KG1 (cell line): ENCODE data around the gene L3MBTL1.

ENCODE experiments used
- DNase-seq: peaks from one replicate; lab custom pipeline; 2025; lab: John Stamatoyannopoulos, UW

L3MBTL1 gene

DNA sequence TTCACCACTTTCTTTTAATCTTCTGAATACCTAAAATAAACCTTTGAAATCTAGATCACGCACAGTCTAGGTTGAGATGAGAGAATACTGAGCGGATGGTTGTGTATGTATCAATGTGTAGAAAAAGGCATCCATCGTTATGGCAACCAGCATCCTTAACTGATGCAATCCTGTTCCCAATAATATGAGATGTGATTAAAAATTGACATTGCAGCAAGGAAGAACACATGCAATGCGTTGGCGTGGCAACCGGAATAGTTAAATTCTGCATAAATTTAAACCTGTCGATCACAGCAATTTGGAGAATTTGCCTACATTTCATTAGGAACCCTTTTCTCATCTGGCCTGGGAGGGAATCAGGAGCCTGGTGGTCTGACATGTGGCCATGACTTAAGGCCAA, 1.3 kb upstream of the L3MBTL1 start:
- no peak for DNase-seq

- no peak for DNase-seq
Measured at GRCh38 chr20:43508106-43508505, 609 bp downstream of the L3MBTL1 start.

- DNase-seq: no peak
Measured at GRCh38 chr20:43508604-43509040, 1.1 kb downstream of the L3MBTL1 start.

GRCh38 chr20:43511879-43512278, 4.4 kb downstream of the L3MBTL1 start:
- DNase-seq: no peak

GRCh38 chr20:43513372-43513930, 6.0 kb downstream of the L3MBTL1 start:
- DNase-seq: no peak

- peak; percentile 93 for DNase-seq
Measured at GRCh38 chr20:43513931-43514647, 6.6 kb downstream of the L3MBTL1 start.

GRCh38 chr20:43514648-43514999, 7.1 kb downstream of the L3MBTL1 start:
- DNase-seq: no peak

- DNase-seq: no peak
Measured at GRCh38 chr20:43515628-43516027, 8.1 kb downstream of the L3MBTL1 start.

- DNase-seq: no peak
Measured at GRCh38 chr20:43516251-43516824, 8.8 kb downstream of the L3MBTL1 start.

DNA sequence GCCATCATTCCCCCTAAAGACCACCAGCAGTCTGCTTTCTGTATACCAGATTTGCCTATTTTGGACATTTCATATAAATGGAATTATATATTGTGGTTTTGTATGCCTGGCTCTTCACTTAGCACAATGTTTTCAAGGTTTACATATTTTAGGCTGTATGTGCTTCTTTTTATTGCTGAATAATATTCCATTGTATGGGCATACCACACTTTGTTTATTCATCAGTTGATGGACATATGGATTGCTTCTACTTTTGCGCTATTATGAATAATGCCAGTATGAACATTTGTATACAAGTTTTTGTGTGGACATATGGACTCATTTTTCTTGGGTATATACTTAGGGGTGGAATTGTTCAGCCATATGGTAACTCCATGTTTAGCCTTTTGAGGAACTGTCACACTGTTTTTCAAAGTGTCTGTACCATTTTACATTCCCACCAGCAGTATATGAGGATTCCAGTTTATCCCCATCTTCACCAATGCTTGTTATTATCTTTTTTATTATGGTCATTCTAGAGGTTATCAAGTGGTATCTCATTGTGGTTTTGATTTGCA, 12.7 kb downstream of the L3MBTL1 start:
- no peak for DNase-seq

DNA sequence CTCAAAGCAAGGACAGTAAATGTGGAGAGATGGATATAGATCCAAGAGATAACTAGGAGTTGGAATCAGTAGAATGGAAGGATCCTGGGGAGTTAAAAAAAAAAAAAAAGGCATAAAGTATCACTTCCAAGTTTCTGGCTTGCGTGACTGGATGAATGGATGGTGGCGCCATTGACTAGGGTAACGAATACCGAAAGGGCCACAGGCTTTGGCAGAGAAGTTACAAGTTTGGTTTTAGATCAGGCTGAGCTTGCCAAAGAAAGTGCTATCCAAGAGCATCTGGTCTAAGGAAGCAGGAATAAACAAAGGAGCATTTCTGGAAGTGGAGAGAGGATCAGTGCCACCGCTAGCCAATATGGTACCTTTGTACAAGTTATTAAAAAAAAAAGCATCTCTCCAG, 17.5 kb downstream of the L3MBTL1 start:
- no peak for DNase-seq

GRCh38 chr20:43528258-43528875, 20.9 kb downstream of the L3MBTL1 start:
- DNase-seq: no peak

DNA sequence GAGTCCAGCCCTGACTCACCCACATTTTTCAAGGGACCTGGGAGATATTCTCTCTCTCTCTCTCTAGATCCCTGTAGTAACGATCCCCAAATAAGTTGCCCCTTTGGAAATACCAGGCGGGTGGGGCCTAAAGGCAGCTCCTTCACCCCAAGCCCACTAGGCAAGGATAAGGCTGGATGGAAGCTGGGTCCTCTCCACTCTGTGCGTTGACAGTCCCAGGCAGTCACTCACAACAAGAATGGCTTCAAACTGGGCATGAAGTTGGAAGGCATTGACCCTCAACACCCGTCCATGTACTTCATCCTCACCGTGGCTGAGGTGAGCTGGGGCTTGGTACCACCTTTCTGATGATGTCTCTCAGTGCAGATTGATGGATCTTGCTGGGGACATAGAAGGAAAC, 21.6 kb downstream of the L3MBTL1 start:
- DNase-seq: no peak

DNA sequence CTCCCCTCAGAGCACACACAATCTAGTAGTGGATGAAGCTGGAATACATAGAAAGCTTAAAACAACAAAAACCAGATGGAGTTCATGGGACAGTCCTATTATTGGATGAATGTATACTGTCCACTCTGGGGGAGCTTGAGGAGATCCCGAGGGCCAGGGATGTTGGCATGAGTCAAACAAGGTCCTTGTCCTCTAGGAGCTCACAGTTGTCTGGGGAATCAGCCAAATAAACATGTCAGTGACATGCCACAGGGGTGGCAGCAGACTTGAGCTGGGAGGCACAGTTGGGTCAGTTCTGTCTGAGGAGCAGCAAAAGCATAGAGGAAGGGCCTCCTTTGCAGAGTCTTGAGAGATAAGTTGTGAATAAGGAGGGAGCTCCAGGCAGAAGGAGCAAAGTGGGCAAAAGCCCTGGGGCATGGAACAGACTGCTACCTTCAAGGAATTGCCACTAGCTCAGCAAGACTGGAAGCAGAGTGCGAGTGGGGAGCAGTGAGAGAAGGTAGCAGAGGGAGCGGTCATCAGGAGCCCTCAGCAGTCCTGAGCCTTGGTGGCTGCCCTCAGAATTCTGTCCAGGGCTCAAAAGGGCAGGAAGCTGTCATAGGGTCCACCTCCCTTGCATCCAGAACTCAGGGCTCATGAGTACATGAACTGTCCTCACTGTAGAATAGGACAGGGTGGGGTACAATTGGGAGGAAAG, 22.1 kb downstream of the L3MBTL1 start:
- DNase-seq: no peak

DNA sequence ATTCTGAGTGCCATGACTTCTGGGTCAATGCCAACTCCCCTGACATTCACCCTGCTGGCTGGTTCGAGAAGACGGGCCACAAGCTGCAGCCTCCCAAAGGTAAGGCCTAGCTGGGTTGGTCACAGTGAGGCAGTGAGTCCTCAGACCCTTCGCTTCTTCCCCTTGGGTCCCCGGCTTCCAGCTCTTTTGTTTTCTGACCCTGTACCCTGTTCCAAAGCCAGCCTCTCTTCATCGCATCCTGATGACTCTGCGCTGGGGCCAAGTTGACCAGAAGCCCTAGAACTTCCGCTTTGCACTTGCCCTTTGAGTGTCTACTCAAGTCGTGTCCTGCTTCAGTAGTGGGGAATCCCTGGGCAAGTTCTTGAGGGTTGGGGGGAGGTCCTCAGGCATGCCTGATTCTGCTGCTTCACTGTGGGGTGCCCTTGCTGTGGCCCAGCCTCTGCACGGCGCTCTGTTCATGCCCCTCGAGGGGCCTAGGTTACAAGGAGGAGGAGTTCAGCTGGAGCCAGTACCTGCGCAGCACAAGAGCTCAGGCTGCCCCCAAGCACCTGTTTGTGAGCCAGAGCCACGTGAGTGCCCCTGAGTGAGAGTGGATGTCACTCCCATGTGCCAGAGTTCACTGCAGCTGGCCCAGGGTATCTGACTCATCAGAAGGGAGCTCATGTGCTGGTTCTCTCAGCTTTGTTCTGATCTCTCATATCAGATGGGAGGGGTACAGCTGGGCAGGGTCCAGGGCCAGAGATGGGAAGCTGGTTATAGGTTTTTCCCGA, 23.0 kb downstream of the L3MBTL1 start:
- no peak for DNase-seq

- DNase-seq: no peak
Measured at GRCh38 chr20:43531091-43531443, 23.6 kb downstream of the L3MBTL1 start.

- DNase-seq: no peak
Measured at GRCh38 chr20:43532416-43533055, 25.0 kb downstream of the L3MBTL1 start.

DNA sequence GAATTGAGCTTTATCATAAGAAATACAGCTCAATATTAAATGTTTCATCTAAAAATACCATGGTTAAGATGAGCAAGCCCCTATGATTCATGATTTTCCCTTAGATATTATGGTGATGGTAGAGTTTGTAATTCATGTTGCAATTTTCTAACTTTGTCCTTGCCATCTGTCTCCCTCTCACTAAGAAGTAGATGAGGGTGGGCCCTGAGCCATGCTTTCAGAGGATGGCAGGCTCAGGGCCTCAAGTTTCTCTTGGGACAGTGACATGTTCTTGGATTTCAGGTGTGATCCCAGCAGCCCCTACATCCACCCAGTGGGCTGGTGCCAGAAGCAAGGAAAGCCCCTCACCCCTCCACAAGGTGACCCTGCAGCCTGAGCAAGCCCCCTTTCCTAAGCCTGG, 25.6 kb downstream of the L3MBTL1 start:
- DNase-seq: no peak

DNA sequence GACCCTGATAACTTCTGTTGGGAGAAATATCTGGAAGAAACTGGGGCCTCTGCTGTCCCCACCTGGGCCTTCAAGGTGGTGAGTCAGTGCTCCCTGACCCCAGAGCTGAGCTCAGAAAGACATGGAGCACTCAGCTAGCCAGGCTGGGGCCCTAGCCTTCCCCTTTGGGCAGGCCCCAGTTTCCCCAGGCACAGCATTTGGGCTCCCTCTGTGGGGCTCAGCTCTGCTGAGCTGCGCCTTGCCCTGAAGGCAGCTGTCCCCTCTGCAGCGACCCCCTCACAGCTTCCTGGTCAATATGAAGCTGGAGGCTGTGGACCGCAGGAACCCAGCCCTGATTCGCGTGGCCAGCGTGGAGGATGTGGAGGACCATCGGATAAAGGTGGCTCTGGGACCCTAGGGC, 26.5 kb downstream of the L3MBTL1 start:
- no peak for DNase-seq

DNA sequence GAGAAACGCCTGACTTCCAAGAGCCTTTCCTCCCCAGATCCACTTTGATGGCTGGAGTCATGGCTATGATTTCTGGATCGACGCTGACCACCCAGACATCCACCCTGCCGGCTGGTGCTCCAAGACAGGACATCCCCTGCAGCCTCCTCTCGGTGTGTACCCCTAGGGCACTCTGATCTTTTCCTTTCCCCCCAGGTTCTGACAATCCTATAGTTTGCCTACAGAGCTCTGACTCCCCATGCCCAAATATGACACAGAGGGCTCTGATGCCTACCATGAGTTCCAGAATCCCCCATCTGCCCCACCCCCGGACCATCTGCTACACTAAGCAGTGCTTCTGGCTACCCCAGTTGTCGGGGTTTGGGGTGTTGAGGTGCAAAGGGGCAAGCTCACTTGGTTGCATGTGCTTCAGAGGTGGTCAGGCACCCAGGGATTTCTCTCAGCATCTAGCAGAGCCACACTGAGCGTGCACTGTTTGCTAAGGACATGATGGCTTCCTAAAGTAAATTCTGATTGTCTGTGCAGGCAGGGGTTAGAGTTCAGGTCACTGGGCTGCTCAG, 27.4 kb downstream of the L3MBTL1 start:
- no peak for DNase-seq
